HG02852 (cell line): ENCODE data around the gene SBF1.
A peak's percentile ranks its signal among the peaks of the same experiment; 100 is the strongest.

Source experiments
- ATAC-seq: cut with Tn5 transposase; IDR thresholded peaks from one replicate; pipeline ENCODE4 v1.9.1; 2021; ENCODE audit warnings: mild to moderate bottlenecking, moderate library complexity; ENCODE audit not compliant: unreplicated experiment

SBF1 gene

DNA sequence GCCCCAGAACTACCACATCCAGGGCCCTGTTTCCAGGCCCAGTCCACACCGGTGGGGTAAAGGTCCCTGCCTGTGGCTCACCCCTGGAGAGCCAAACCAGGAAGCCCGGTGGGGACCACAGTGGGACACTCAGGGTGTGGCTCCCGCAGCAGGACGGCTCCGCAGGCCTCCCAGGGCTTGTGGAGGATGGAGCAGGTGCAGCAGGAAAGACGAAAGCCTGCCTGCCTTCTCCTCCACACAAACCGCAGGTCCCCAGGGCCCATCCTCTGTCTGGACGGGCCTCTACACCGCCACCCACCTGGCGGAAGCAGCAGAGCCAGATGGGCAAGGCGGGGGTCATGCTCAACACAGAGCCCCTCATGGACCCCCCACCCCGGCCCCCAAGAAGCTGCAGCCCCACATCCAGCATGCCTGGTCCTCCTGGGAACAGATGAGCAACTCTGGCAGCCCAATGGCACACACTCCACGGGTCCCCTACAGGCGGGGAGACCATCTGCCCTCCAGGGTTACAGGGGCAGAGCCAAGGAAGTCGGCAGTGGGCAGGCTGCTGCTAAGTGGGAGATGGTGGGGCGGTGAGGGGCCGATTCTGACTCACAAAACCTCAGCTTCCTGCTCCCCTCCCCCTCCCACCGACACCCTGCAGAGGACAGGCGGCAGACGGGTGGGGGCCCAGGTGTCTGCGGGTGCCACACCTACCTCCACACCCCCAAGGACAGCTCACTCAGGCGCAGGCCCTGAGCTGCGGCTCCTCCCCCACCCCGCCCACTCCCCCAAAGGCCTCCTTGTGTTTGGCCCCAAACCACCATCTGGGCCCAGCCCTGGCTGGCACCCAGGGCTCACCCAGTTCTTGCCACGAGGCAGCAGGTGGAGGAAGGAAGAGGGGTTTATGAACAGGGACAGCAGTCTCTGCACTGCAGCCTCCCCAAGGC is 5.2 kb downstream of the SBF1 start:
- ATAC-seq: peak; percentile 44

DNA sequence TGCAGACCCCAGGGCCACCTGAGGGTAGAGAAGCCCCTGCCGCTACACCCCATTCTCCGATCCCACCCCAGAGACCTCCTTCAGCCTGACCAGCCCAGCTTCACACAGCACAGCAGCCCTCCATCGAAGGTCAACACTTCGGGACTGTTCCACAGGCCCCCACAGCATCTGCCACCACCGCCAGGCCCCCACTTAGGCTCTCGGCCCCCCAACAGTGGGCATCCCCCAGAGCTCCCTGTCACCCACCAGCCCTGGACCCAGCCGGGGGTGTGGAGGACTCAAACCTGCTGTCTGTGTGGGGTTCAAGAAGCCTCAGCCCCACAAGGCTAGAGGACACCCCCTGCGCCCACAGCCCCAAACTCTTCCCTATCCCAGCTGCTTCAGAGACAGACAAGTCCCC is 6.2 kb downstream of the SBF1 start:
- ATAC-seq: no peak

DNA sequence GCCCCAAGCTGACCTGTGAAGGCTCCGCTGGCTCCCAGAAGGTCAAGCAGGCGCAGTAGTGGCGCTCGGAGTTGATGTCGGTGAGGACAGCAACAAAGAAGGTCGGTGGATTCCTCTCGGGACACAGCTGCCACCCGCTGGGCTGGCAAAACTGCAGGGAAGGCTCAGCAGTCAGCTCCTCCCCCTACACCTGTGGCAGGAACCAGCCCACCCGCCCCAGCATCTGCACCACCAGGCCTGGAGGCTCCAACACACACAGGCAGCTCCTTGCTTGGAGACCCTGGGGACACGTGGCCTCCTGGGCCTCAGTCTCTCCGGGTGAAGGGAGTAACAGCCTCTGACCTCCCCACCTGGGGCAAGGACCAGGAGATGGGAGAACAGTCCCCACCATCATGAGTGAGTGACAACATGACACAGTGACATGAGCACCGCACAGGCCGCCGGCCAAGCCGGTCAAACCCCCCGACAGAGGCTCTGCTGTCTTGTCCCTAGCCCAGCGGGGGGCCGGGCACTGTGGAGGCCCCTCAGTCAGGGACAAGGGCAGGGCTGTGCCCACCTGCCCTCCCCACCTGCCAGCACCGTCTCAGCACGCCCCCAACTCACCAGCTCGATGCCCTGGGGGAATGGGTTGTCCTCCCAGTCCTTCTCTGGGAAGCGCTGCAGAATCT is 6.9 kb downstream of the SBF1 start:
- no peak for ATAC-seq

DNA sequence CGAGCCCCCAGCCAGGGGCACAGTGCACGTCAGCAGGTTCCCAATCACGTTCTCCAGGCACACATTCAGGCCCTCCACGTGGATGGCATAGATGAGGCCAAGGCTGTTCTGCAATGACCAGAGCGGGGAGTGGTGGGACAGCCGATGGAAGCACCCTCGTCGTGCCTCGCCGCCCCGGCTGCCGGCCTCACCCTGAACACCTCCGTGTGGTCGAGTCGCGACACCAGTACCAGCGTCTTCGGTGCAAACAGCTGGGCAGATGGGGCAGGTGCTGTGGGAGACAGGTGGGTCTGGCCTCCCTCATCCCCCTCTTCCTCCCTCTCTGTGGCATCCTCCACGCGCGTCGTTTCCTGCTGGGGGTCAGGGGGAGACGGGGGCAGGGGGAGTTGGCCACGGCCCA is 7.5 kb downstream of the SBF1 start:
- no peak for ATAC-seq

DNA sequence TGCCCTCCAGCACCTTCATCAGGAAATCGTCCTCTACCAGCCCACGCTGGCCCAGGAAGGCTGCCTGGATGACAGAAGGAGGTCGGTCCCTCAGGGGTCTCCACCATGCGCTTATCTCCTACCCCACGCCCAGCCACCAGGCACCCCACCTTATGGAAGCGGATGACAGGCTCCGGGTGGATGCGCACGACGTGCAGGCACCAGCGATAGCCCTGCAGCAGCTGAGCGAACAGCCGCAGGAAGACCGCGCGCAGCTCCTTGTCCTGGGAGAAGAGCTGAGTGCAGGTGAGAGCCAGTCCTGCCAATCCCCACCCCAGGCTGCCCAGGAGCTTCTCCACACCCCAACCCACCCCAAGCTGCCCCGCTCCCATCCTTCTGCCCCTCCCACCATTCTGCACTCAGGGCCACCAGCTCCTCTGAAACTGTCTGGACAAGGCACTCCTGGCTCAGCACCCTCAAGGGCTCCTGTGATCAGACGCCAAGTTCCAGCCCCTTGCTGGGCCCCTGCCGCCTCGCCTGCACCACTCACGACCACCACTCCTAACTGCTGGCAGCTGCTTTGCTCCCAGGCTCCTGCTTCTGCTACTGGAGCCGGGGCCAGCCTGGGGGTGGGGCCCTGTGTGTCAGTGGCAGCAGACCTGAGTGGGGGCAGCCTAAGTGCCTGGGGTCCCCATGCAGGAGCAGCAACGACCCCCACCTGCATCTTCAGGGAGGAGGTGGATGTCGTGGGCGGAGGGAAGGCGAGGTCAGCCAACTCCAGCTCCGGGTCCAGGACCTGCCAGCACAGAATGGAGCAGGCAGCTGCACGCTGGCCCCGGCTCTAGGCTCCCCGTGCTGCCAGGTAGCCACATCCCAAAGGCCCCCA is 9.5 kb downstream of the SBF1 start:
- ATAC-seq: no peak

DNA sequence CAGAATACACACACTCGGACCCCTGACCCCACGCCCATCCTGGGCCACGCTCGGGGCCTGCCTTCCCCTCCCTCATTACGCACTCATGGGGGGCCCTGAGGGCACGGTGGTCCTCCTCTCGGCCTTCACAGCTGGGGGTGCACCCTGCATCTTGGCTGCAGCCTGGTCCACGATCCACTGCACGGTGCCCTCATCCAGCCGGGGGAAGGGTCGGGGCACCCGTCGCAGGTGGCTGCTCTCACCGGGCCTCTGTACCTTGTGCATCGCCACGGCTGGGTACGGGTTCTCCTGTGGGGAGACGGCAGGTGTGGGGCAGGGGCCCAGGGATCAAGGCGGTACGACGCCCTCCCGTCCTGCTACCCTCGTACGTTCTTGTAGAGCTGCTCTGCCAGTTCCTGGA is 10.4 kb downstream of the SBF1 start:
- ATAC-seq: no peak

DNA sequence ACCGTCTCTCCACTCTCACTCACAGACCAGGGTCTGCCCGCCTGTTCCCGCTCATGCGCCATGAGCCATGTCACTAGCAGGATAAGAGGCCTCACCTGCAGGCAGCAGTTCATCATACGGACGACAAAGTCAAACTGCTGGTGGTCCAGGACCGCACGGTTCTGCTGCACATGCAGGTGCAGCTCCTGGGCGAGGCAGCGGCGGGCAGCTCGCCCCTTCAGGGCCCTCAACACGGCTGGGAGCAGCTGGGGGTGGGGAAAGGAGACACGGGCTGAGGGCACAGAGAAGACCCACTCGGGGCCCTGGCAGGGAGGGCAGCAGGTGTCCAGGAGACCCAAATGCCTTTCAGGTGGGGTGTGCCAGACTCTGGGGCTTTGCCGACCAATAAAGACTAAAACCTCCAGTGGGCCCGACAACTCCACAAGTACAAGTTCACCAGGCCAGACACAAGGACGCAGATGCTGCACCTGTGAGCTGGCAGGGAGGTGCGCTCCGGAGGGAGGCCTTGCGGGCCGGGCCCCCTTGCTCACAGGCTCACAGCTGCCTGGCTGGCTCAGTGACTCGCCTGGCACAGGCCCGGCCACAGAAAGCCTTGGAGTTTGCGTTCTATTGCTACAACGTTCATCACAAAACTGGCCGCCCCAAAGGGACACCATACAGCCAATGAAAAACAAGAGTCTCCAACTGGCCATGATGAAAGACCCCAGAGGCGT is 11.5 kb downstream of the SBF1 start:
- no peak for ATAC-seq

DNA sequence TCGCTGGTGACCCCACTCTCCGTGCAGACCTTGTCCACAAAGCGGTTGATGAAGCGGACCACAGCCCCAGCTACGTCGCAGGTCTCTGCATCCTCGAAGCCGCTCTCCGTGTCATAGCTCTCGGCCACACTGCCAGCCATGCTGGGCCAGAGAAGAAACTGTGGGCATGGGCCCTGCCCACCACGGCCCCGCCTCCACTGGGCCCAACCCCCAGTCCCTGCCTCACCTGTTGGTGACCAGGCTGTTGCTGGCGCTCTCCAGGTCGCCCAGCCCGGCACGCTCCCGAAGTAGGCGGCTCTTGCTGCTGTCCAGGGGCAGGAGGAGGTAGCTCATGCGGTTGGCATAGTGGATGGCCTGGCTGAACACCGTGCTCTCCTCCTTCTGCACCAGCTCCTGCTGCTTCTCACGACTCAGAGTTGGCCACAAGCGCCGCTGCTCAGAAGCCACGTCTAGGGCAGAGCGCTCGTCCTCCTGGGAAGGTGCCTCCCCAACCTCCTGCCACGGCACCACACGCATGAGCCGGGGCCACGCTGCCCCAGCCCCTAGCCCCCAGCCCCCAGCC is 12.8 kb downstream of the SBF1 start:
- no peak for ATAC-seq

DNA sequence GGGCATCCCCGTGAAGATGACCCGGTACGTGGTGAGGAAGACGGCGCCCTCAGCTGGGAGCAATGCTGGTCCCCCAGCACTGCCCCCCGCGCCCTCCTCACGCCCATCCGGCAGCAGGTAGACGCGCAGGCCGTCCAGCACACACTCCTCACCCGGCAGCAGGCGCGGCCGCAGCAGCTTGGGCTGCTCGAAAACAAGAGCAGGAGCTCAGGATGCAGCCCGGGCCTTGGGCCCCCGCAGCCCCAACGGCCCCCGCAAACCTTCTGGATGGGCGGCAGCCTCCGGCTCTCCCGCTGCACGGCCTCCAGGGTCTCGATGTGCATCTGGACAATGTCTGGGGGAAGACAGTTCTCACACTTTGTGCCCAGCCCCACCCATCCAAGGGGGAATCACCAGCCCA is 13.3 kb downstream of the SBF1 start:
- ATAC-seq: no peak

DNA sequence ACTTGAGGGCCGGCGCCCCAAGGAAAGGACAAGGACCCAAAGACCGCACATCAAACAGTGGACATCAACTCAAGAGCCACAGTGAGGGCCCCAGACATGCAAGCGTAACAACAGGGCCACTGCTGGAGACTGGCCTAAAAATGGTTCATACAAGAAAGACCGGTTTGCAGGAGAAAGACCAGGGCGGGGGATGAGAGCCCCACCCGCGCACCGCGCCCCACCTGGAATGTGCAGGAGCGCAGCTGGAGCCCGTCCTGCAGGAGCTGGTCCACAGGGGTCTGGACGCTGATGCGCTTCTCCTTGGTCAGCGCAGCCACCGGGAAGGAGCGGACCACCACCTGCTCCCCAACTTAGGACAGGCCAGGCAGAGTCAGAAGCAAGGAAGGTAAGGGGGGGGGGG is 13.9 kb downstream of the SBF1 start:
- ATAC-seq: no peak

DNA sequence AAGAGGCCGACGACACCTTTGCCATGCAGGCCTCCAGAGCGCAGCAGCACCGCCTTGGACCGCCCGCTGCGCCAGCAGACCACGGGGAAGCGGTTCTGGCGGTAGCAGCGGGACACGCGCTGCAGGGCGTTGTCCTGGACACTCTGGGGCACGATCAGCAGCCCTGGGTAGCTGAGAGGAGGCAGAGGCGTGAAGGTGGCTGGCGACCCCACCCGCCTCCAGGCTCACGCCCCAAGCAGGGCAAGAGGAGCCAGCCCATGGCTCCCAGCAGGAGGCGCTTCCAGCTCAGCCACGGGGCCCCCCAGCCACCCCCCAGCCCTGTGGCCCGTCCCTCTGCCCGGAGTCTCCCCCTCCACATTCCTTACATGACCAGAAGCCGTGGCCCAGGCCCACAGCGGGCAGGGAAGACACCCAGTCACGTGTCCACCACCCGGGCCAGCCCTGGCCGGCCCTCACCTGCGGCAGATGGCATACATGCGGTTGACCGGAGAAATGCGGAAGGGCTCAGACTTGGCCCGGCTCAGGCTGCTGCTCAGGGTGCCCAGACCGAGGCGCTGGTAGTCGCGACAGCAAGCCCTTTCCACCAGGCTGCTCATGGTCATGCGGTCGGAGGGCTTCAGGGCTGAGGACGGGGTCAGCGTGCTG is 15.2 kb downstream of the SBF1 start:
- ATAC-seq: no peak

DNA sequence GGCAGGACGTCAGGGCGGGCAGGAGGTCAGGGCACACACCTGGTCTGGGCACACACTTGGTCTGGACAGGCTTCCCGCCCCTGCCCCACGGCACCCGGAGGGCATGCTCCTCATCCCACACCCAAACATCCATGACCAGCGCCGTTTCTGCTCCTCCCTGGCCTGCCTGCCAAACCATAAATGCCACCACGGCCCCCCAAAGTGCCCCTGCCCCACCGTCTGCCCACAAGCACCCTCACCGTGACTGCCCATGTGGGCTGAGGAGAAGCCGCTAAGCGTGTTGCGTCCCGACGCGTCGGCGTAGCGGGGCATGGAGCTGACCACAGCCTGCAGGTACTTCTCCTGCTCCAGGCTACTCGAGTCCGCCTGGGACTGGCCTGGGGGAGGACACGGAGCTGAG is 15.8 kb downstream of the SBF1 start:
- no peak for ATAC-seq

DNA sequence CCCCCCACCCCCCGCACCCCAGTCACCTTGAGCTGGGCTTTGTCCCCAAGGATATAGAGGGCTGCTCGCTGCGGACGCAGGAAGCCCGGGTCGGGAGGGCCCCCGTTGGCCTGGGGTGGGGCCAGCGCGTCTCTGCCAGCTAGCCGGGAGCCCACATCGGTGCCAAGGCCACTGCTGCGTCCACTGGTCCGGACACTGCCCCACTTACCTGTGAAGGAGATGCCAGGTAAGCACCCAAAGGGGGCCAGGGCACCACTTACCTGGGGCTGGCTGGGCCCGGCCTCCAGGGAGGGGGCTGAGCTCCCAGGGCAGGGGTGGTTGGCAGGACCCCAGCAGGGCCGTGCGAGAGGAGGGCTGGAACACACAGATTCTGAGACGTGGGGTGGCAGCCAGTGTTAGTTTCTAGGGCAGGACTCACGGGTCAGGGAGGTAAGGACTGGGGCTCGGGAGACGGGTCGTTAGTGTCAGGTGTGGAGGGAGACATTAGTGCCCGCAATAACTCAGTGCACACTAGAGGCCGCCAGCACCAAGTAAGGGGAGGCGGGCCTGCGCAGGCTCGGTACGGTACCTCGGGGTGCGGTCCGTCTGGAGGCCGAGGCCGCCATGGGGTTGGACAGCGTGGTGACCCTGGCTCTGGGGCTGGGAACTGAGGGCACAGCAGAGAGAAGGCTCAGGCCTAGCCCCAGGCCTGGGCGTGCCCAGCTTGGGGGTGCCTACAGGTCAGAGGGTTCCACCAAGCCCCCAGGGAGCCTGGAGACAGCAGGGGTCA is 18.2 kb downstream of the SBF1 start:
- ATAC-seq: no peak

DNA sequence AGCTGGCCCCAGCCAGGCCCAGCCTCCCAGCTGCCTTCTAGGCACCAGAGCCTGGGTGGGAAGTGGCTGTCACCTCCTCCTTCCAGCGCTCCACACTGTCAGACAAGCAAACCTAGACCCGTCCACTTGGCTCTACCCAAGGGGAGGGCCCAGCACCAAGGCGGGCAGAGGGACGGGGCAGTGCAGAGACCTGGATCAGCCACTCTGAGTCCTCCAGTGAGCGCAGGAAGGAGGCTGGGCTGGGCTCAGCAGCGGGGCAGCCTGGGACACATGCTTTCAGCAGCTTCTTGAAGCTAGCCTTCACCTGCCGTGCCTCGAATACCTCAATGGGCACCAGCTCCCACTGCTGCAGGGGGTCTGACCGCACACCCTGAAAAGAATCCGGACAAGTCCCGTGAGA is 18.8 kb downstream of the SBF1 start:
- no peak for ATAC-seq

DNA sequence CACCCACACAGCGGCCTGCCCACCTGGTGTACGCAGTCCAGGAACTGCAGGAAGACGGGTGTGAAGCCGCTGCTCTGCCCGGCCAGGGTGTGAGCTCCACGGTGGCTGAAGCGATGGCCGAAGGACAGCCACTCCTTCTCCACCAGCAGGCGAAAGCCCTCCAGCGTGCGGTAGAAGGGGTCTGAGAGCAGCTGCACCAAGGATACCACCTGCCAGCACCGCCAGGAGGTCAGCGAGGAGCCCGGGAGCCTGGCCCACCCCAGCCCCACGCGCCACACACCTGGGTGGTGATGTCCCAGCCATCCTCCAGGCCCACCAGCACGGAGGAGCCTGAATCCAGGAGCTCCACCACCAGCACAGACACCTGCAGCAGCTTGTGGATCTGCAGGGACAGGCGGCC is 19.6 kb downstream of the SBF1 start:
- ATAC-seq: no peak

DNA sequence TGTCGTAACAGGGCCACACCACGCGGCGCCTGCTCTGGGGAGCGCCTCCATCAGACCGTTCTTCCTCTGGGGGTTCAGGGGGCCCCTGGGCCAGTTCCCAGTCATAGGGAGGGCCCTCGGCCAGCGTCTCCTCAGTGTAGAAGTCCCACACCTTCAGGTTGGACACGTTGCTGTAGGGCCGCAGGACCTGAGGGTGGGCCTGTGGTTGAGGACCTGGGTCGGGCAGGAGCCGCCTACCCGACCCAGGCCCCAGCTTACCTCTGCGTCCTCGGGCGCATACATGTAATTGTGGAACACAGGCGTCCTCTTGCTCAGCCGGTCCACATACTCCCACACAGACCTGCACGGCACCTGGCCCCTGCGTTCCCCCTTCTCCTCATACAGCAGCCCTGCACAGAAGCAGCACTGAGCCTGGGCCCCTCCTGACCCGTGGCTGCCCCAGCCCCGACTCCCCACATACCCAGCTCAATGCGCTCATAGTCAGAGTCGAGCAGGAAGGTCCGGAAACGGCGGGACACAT is 20.2 kb downstream of the SBF1 start:
- no peak for ATAC-seq

DNA sequence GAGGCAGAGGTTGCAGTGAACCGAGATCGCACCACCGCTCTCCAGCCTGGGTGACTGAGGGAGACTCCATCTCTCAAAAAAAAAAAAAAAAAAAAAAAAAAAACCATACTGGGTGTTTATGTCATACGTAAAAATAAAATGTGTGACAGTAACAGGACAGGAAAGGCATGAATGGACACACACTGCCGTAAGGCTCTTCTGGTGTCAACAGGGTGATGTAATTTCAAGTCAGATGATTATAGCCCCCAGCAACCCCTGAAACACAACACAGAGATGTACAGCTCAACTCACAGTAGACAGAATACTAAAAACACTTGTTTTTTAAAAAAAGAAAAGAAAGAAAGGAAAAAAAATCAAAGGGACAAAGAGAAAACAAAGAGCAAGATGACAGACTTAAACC is 22.2 kb downstream of the SBF1 start:
- ATAC-seq: no peak

DNA sequence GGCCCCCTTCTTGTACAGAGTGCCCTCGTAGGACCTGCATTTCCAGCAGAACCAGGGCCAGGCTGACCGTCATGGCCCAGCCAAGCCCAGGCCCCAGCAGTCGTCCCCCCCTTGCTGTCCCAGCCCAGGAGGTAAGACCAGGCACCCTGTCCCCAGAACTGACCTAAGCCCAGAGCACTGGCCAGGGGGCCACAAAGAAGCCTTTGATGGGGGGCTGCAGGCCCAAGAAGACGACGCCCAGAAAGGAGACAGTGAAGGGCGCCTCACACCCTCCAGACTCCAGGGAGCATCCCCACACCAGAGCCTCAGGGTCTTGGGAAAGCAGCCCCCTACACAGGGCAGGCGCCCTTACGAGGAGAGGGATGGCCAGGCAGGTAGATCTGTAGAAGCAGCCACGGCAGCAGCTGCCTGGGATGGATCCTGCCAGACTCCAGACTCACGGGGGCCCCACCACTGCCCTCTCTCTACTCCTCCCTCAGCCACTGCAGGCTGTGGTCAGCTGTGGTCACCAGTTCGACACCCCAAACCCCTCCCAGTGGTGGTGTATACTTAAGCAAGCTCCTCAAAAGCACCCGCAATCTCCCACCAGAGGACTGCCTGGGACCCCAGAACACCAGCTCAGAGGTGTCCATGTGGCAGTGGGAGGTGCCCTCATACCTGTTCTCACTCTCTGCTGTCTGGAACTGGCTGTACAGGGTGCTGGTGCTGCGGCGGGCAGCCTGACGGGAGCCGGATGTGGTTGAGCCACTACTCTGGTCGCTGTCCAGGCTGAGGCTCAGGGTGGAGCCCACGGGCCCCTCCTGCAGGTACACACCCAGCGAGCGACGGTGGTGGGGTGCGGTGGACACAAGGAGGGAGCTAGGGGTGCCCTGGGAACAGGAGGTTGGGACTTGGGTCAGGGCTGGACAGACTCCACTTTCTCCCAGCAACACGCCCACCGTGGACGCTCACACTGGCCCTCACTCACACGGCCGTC is 27.0 kb downstream of the SBF1 start:
- ATAC-seq: no peak
